HEK293 (cell line): ENCODE results near the gene AXDND1.
A peak's percentile ranks its signal among the peaks of the same experiment; 100 is the strongest.

ENCODE experiments used
- CTCF ChIA-PET: fragments of 350-600 bp; formaldehyde crosslinking; extraction: SDS; loops from one replicate; lab custom pipeline; 2021; ENCODE audit warnings: antibody characterized with exemption; lab: Yijun Ruan, JAX
- POLR2A ChIA-PET: fragments of 300-600 bp; formaldehyde crosslinking; extraction: SDS; loops from one replicate; lab custom pipeline; 2020; ENCODE audit warnings: antibody characterized with exemption, inconsistent platforms; lab: Yijun Ruan, JAX
- H3K27ac ChIP-seq: fragments of 200-500 bp; sonication (Bioruptor generic); 2 replicates; pipeline ENCODE4 v1.5.1; 2014; ENCODE audit warnings: low read depth, low read length, control low read depth, inconsistent platforms; ENCODE audit errors: extremely low read depth
- H3K36me3 ChIP-seq, 2 experiments: fragments of 200-500 bp in 1 of 2; sonication (Bioruptor generic) in 1 of 2; 1 replicate in 1 of 2; 2 replicates in 1 of 2; pipeline ENCODE4 v1.5.1; 2014 to 2017; ENCODE audit warnings: inconsistent platforms in 2 of 2, low read length in 2 of 2; ENCODE audit not compliant: control insufficient read depth in 2 of 2, insufficient read depth in 1 of 2
- H3K4me1 ChIP-seq: fragments of 200-500 bp; sonication (Bioruptor generic); 2 replicates; pipeline ENCODE4 v1.5.1; 2014; ENCODE audit warnings: mild to moderate bottlenecking, low read length, inconsistent platforms; ENCODE audit not compliant: control insufficient read depth, insufficient read depth
- H3K4me3 ChIP-seq: 2 replicates; pipeline ENCODE4 v1.5.1; 2011; ENCODE audit warnings: low read depth, mild to moderate bottlenecking, control low read depth, low read length, moderate library complexity
- H3K9me3 ChIP-seq: fragments of 200-500 bp; sonication (Bioruptor generic); 2 replicates; pipeline ENCODE4 v1.5.1; 2014; ENCODE audit warnings: low read depth, low read length, inconsistent platforms; ENCODE audit not compliant: control insufficient read depth, insufficient read depth
- CTCF ChIP-seq: fragments of 450-650 bp; formaldehyde crosslinking; IDR thresholded peaks from 2 replicates; pipeline ENCODE4 v1.5.1; 2016; ENCODE audit warnings: missing biosample characterization, missing genetic modification characterization
- GLIS1 ChIP-seq: fragments of 450-650 bp; formaldehyde crosslinking; IDR thresholded peaks from 2 replicates; pipeline ENCODE4 v1.5.1; 2016; ENCODE audit warnings: missing biosample characterization, missing genetic modification characterization
- KLF1 ChIP-seq: fragments of 450-650 bp; formaldehyde crosslinking; IDR thresholded peaks from 2 replicates; pipeline ENCODE4 v1.5.1; 2016; ENCODE audit warnings: missing biosample characterization, missing genetic modification characterization
- KLF17 ChIP-seq: fragments of 450-650 bp; formaldehyde crosslinking; IDR thresholded peaks from 2 replicates; pipeline ENCODE4 v1.5.1; 2016; ENCODE audit warnings: missing biosample characterization, missing genetic modification characterization
- OVOL3 ChIP-seq: fragments of 450-650 bp; formaldehyde crosslinking; IDR thresholded peaks from 2 replicates; pipeline ENCODE4 v1.5.1; 2016; ENCODE audit warnings: missing biosample characterization, missing genetic modification characterization
- PRDM10 ChIP-seq: fragments of 450-650 bp; formaldehyde crosslinking; IDR thresholded peaks from 2 replicates; pipeline ENCODE4 v1.5.1; 2016; ENCODE audit warnings: missing biosample characterization, missing genetic modification characterization
- ZBTB17 ChIP-seq: fragments of 450-650 bp; formaldehyde crosslinking; IDR thresholded peaks from 2 replicates; pipeline ENCODE4 v1.5.1; 2016; ENCODE audit warnings: missing biosample characterization, missing genetic modification characterization
- ZBTB20 ChIP-seq: fragments of 450-650 bp; formaldehyde crosslinking; IDR thresholded peaks from 2 replicates; pipeline ENCODE4 v1.5.1; 2016; ENCODE audit warnings: missing biosample characterization, missing genetic modification characterization
- ZBTB26 ChIP-seq: fragments of 450-650 bp; formaldehyde crosslinking; optimal IDR thresholded peaks from 2 replicates; pipeline ENCODE3; 2016; ENCODE audit warnings: missing biosample characterization, mild to moderate bottlenecking, missing genetic modification characterization
- ZBTB6 ChIP-seq: fragments of 450-650 bp; formaldehyde crosslinking; IDR thresholded peaks from 2 replicates; pipeline ENCODE4 v1.5.1; 2017; ENCODE audit warnings: missing biosample characterization, missing genetic modification characterization
- ZNF23 ChIP-seq: fragments of 450-650 bp; formaldehyde crosslinking; IDR thresholded peaks from 2 replicates; pipeline ENCODE4 v1.5.1; 2016; ENCODE audit warnings: missing biosample characterization, missing genetic modification characterization, borderline replicate concordance
- ZNF335 ChIP-seq: fragments of 450-650 bp; formaldehyde crosslinking; conservative IDR thresholded peaks from 2 replicates; pipeline ENCODE4 v1.5.1; 2016; ENCODE audit warnings: missing biosample characterization, missing genetic modification characterization
- ZNF362 ChIP-seq: fragments of 450-650 bp; formaldehyde crosslinking; IDR thresholded peaks from 2 replicates; pipeline ENCODE4 v1.5.1; 2016; ENCODE audit warnings: missing biosample characterization, missing genetic modification characterization
- ZNF416 ChIP-seq: fragments of 450-650 bp; formaldehyde crosslinking; IDR thresholded peaks from 2 replicates; pipeline ENCODE4 v1.5.1; 2016; ENCODE audit warnings: missing biosample characterization, missing genetic modification characterization
- ZNF558 ChIP-seq: fragments of 450-650 bp; formaldehyde crosslinking; IDR thresholded peaks from 2 replicates; pipeline ENCODE4 v1.5.1; 2016; ENCODE audit warnings: missing biosample characterization, missing genetic modification characterization
- ZNF561 ChIP-seq: fragments of 450-650 bp; IDR thresholded peaks from 2 replicates; pipeline ENCODE4 v1.5.1; 2018; ENCODE audit warnings: missing biosample characterization, missing genetic modification characterization, borderline replicate concordance
- ZNF621 ChIP-seq: fragments of 450-650 bp; formaldehyde crosslinking; IDR thresholded peaks from 2 replicates; pipeline ENCODE4 v1.5.1; 2017; ENCODE audit warnings: missing biosample characterization, missing genetic modification characterization
- ZNF623 ChIP-seq: fragments of 450-650 bp; formaldehyde crosslinking; IDR thresholded peaks from 2 replicates; pipeline ENCODE4 v1.5.1; 2016; ENCODE audit warnings: missing biosample characterization, missing genetic modification characterization
- ZNF654 ChIP-seq: fragments of 450-650 bp; formaldehyde crosslinking; IDR thresholded peaks from 2 replicates; pipeline ENCODE4 v1.5.1; 2016; ENCODE audit warnings: low read depth, missing biosample characterization, missing genetic modification characterization
- ZNF660 ChIP-seq: fragments of 450-650 bp; IDR thresholded peaks from 2 replicates; pipeline ENCODE4 v1.5.1; 2018; ENCODE audit warnings: missing biosample characterization, mild to moderate bottlenecking, missing genetic modification characterization
- ZNF747 ChIP-seq: fragments of 450-650 bp; formaldehyde crosslinking; IDR thresholded peaks from 2 replicates; pipeline ENCODE4 v1.5.1; 2016; ENCODE audit warnings: missing biosample characterization, missing genetic modification characterization
- ZNF777 ChIP-seq: fragments of 450-650 bp; formaldehyde crosslinking; IDR thresholded peaks from 2 replicates; pipeline ENCODE4 v1.5.1; 2017; ENCODE audit warnings: missing biosample characterization, missing genetic modification characterization, borderline replicate concordance
- ZNF792 ChIP-seq: fragments of 450-650 bp; formaldehyde crosslinking; IDR thresholded peaks from 2 replicates; pipeline ENCODE4 v1.5.1; 2016; ENCODE audit warnings: missing biosample characterization, missing genetic modification characterization

AXDND1 gene

GRCh38 chr1:179366093-179366800 is 476 bp downstream of the AXDND1 start:
- peak; percentile 97 for TF ChIP-seq PRDM10
- peak; percentile 6; the same call in 1 of the 2 replicates for TF ChIP-seq CTCF (tag by site-specific recombination)
- no peak for TF ChIP-seq KLF1
- 0 out of 2 replicates have a peak, but pooled peaks have one; percentile 11 for TF ChIP-seq ZNF561 (tag by site-specific recombination)
- TF ChIP-seq ZNF747: no peak
- TF ChIP-seq ZBTB26 (tag by site-specific recombination): peak; percentile 28
- peak; percentile 71 for TF ChIP-seq ZBTB17 (tag by site-specific recombination)
- peak; percentile 63 for TF ChIP-seq ZNF335 (tag by site-specific recombination)
- TF ChIP-seq ZNF792 (tag by site-specific recombination): no peak
- peak; percentile 41 for TF ChIP-seq GLIS1 (tag by site-specific recombination)
- TF ChIP-seq ZNF362: peak; percentile 79
- peak; percentile 32; the same call in 1 of the 2 replicates for TF ChIP-seq ZNF777 (tag by site-specific recombination)
- TF ChIP-seq ZBTB20 (tag by site-specific recombination): peak; percentile 46; the same call in 1 of the 2 replicates
- no peak for TF ChIP-seq ZNF621 (tag by site-specific recombination)
- POLR2A ChIA-PET: interaction anchor here (0.5 to 1.4 kb wide), 2 partner anchors 72 to 286 kb away, joined by 3 to 9 read pairs; partner anchors contain the start of gene SOAT1
- H3K4me3 ChIP-seq: peak overlapping the region; percentile 78
- no peaks in the 10 kb centered on the region for H3K9me3 ChIP-seq
- H3K36me3 ChIP-seq: no peaks in the 10 kb centered on the region
- CTCF ChIA-PET: interaction anchor here (0.6 to 5.5 kb wide), 9 partner anchors 51 to 1125 kb away, joined by 3 to 37 read pairs (median 3); partner anchors contain the start of gene SOAT1
- peak overlapping the region; percentile 58; the same call in 1 of the 2 replicates for H3K27ac ChIP-seq
- no peaks in the 10 kb centered on the region for H3K4me1 ChIP-seq

- CTCF ChIA-PET: interaction anchor here (0.6 to 5.9 kb wide), 42 partner anchors 10 to 1711 kb away, joined by 3 to 37 read pairs (median 3); partner anchors contain the start of gene TOR3A
- no peak overlapping the region for H3K27ac ChIP-seq
Observed at GRCh38 chr1:179369751-179370341, 4.1 kb downstream of the AXDND1 start.

More at GRCh38 chr1:179369751-179370341, 4.1 kb downstream of the AXDND1 start:
- POLR2A ChIA-PET: no interaction called here
- Histone ChIP-seq H3K4me3 (no peak overlapping the region), H3K36me3 (no peaks in the 10 kb centered on the region), H3K4me1 (no peaks in the 10 kb centered on the region), H3K9me3 (no peaks in the 10 kb centered on the region)
- TF ChIP-seq ZNF416 (tag by site-specific recombination) (no peak), ZNF623 (tag by site-specific recombination) (0 out of 2 replicates have a peak, but pooled peaks have one; percentile 5), ZNF23 (tag by site-specific recombination) (no peak), ZNF654 (tag by site-specific recombination) (peak; percentile 91), ZNF660 (tag by site-specific recombination) (0 out of 2 replicates have a peak, but pooled peaks have one; percentile 40), KLF17 (tag by site-specific recombination) (no peak), ZNF792 (tag by site-specific recombination) (no peak), OVOL3 (tag by site-specific recombination) (no peak), ZBTB6 (no peak), ZNF558 (0 out of 2 replicates have a peak, but pooled peaks have one; percentile 37)
